Neural progenitor cell (in vitro differentiated cells): ENCODE data around the gene HRK.

Experiments used
- CTCF ChIP-seq: fragments of 200-600 bp; sonication (generic); IDR thresholded peaks from 2 replicates; pipeline ENCODE4 v1.5.1; 2017; ENCODE audit warnings: antibody characterized with exemption, mild to moderate bottlenecking
- EZH2 ChIP-seq: fragments of 200-600 bp; sonication (generic); IDR thresholded peaks from 2 replicates; pipeline ENCODE4 v1.6.1; 2017; ENCODE audit warnings: antibody characterized with exemption, mild to moderate bottlenecking, moderate library complexity

- TF ChIP-seq CTCF (no peak), EZH2 (no peak)
Measured at GRCh38 chr12:116897476-116897875, 16.2 kb upstream of the HRK start.
